PC-9 (cell line): ENCODE data around the gene ZNF638. TPM values are rescaled to one million over a fixed set of nuclear protein-coding genes. Genes with fewer than 3 reads are reported as not detected.

Experiments used
- BruUV-seq: library from RNA; stranded (reverse); fragments of 400-500 nt; replicated peaks from 2 replicates; lab custom pipeline; 2021; lab: Mats Ljungman, UMichigan
- CTCF ChIA-PET: fragments of 300-600 bp; sonication (Branson Sonifier 250); formaldehyde crosslinking; loops from one replicate; lab custom pipeline; 2022; ENCODE audit warnings: antibody characterized with exemption; lab: Charles Lee
- POLR2A ChIA-PET: fragments of 300-600 bp; sonication (Branson Sonifier 250); formaldehyde crosslinking; loops from one replicate; lab custom pipeline; 2022; ENCODE audit warnings: antibody characterized with exemption; ENCODE audit not compliant: unreplicated experiment; lab: Charles Lee
- DNase-seq, 2 experiments: peaks; one replicate each; pipeline versions ENCODE4 v3.0.0 to v3.0.0-alpha.2; 2015 to 2022; ENCODE audit warnings: mixed read lengths in 1 of 2
- H2AFZ ChIP-seq: fragments of 200-600 bp; sonication (generic); 2 replicates; pipeline ENCODE4 v1.8.1; 2017; ENCODE audit warnings: antibody characterized with exemption
- H3F3A ChIP-seq: fragments of 200-600 bp; sonication (generic); 2 replicates; pipeline ENCODE4 v1.8.1; 2017; ENCODE audit warnings: antibody characterized with exemption, mild to moderate bottlenecking, low read depth; ENCODE audit not compliant: insufficient read depth
- H3K27ac ChIP-seq: fragments of 200-600 bp; sonication (generic); 2 replicates; pipeline ENCODE4 v1.6.1; 2016; ENCODE audit warnings: mixed run types
- H3K27me3 ChIP-seq: fragments of 200-600 bp; sonication (generic); 2 replicates; pipeline ENCODE4 v1.6.1; 2016; ENCODE audit warnings: low read depth, mixed run types; ENCODE audit not compliant: insufficient read depth
- H3K36me3 ChIP-seq: fragments of 200-600 bp; sonication (generic); 2 replicates; pipeline ENCODE4 v1.6.1; 2016; ENCODE audit warnings: low read depth, mixed run types
- H3K4me1 ChIP-seq: fragments of 200-600 bp; sonication (generic); replicated peaks from 2 replicates; pipeline ENCODE4 v1.6.1; 2016; ENCODE audit warnings: mixed run types; ENCODE audit not compliant: insufficient read depth
- H3K4me2 ChIP-seq: fragments of 200-600 bp; sonication (generic); 2 replicates; pipeline ENCODE4 v1.6.1; 2017; ENCODE audit warnings: mixed run types
- H3K4me3 ChIP-seq: fragments of 200-600 bp; sonication (generic); 2 replicates; pipeline ENCODE4 v1.6.1; 2016; ENCODE audit warnings: mixed run types
- H3K79me2 ChIP-seq: fragments of 200-600 bp; sonication (generic); 2 replicates; pipeline ENCODE4 v1.6.1; 2017; ENCODE audit warnings: low read depth, mixed run types
- H3K9me2 ChIP-seq: fragments of 200-600 bp; sonication (generic); 2 replicates; pipeline ENCODE4 v1.8.1; 2017; ENCODE audit warnings: mild to moderate bottlenecking; ENCODE audit not compliant: insufficient read depth
- H3K9me3 ChIP-seq: fragments of 200-600 bp; sonication (generic); 2 replicates; pipeline ENCODE4 v1.8.1; 2016; ENCODE audit warnings: low read depth; ENCODE audit not compliant: insufficient read depth
- H4K20me1 ChIP-seq: fragments of 200-600 bp; sonication (generic); 2 replicates; pipeline ENCODE4 v1.8.1; 2017; ENCODE audit not compliant: insufficient read depth
- EZH2 ChIP-seq: fragments of 200-600 bp; sonication (generic); IDR thresholded peaks from 2 replicates; pipeline ENCODE4 v1.8.0; 2017; ENCODE audit warnings: antibody characterized with exemption, low read depth
- intact Hi-C: fragments of 100-400 bp; cut with micrococcal nuclease; formaldehyde crosslinking; loops from one replicate; pipeline ENCODE4 v1.10.0; 2022; ENCODE audit not compliant: unreplicated experiment
- total RNA-seq: library from RNA; stranded (reverse); gene quantifications from 2 replicates; pipeline ENCODE4 v1.2.3, GENCODE V29; 2021
- TF ChIP-seq, protein P1 (sequence below): fragments of 200-600 bp; sonication (generic); conservative IDR thresholded peaks from 2 replicates; pipeline ENCODE4 v1.6.1; 2017; ENCODE audit warnings: mixed run types, antibody characterized with exemption, mild to moderate bottlenecking, moderate library complexity

ZNF638 gene
- total RNA-seq, 1 experiment from 2014 or later: 109 TPM

DNA sequence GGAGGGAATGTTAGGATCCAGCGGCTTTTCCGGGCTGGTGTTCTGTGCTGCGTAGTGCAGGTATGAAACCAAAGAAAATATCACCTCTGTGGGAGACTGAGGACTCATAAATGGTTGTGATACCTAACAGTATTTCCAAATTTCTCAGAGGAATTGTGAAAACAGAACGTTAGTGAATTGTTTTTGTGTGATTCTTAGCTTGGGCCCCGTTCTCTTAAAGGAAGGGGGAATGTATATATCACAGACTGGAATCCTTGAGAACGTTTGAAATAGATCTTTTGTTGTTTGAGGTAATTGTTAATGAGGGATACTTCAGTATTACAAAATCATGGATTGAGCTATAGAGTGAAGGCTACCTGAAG lies 834 bp downstream of the ZNF638 start:
- ChIA-PET POLR2A (interaction anchor here (0.6 kb wide), 1 partner anchor 8 kb away, joined by 4 read pairs; no protein-coding TSS in a partner anchor), CTCF (interaction anchor here (0.9 to 1.2 kb wide), 3 partner anchors 19 to 33 kb away, joined by 3 to 21 read pairs (median 5); no protein-coding TSS in a partner anchor)
- Histone ChIP-seq H3K9me2 (no peaks in the 10 kb centered on the region), H3F3A (peaks cover 3% of the 10 kb centered on the region; the same call in 1 of the 2 replicates), H3K36me3 (peaks cover 19% of the 10 kb centered on the region; the same call in 1 of the 2 replicates), H3K4me3 (peak overlapping the region; percentile 66), H3K4me1 (peaks cover 37% of the 10 kb centered on the region), H3K79me2 (peaks cover 59% of the 10 kb centered on the region), H2AFZ (peak overlapping the region; percentile 89), H3K9me3 (no peaks in the 10 kb centered on the region), H3K27ac (no peak overlapping the region; the same call in 1 of the 2 replicates), H3K4me2 (peak overlapping the region; percentile 92), H3K27me3 (no peaks in the 10 kb centered on the region), H4K20me1 (peaks cover 30% of the 10 kb centered on the region)
- no peak for DNase-seq
- intact Hi-C loops: loop anchor here (10.0 kb wide), 1 partner anchor 108 kb away; the partner anchor contains the start of gene PAIP2B
- TF ChIP-seq EZH2: no peak
- TF ChIP-seq, protein P1, sequence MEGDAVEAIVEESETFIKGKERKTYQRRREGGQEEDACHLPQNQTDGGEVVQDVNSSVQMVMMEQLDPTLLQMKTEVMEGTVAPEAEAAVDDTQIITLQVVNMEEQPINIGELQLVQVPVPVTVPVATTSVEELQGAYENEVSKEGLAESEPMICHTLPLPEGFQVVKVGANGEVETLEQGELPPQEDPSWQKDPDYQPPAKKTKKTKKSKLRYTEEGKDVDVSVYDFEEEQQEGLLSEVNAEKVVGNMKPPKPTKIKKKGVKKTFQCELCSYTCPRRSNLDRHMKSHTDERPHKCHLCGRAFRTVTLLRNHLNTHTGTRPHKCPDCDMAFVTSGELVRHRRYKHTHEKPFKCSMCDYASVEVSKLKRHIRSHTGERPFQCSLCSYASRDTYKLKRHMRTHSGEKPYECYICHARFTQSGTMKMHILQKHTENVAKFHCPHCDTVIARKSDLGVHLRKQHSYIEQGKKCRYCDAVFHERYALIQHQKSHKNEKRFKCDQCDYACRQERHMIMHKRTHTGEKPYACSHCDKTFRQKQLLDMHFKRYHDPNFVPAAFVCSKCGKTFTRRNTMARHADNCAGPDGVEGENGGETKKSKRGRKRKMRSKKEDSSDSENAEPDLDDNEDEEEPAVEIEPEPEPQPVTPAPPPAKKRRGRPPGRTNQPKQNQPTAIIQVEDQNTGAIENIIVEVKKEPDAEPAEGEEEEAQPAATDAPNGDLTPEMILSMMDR: no peak
- BruUV-seq: no TSS peak

DNA sequence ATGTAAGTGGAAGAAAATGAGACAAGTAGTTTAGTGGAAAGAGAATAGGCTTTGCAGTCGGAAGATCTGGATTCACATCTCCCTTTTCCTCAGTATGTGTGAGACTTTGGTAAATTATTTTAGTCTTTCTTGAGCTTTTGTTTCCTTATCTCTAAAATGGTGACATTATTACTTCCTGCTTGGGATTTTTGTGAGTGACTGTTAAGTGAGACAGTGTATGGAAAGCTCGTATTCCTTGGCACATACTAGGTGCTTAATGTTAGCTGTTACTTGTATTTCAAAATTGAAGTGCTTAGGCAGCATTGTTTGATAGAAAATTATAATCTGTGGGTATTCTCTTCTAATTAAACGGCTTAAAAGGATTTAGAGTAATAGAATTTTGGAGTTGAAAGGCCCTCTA lies 2.0 kb downstream of the ZNF638 start:
- POLR2A ChIA-PET: interaction anchor here (0.6 kb wide), 1 partner anchor 164 kb away, joined by 3 read pairs; no protein-coding TSS in a partner anchor
- Histone ChIP-seq H3K4me3 (peak overlapping the region; percentile 66), H3K36me3 (peaks cover 25% of the 10 kb centered on the region; the same call in 1 of the 2 replicates), H3K4me1 (peaks cover 25% of the 10 kb centered on the region), H3K9me2 (no peaks in the 10 kb centered on the region), H3K27me3 (no peaks in the 10 kb centered on the region), H2AFZ (no peak overlapping the region), H3F3A (peaks cover 3% of the 10 kb centered on the region; the same call in 1 of the 2 replicates), H4K20me1 (peaks cover 42% of the 10 kb centered on the region), H3K27ac (no peak overlapping the region), H3K9me3 (no peaks in the 10 kb centered on the region), H3K4me2 (peak overlapping the region; percentile 92), H3K79me2 (peaks cover 71% of the 10 kb centered on the region)
- TF ChIP-seq EZH2: no peak
- TF ChIP-seq, protein P1: no peak
- no TSS peak for BruUV-seq
- CTCF ChIA-PET: interaction anchor here (0.7 to 0.9 kb wide), 2 partner anchors 34 to 182 kb away, joined by 3 to 5 read pairs; no protein-coding TSS in a partner anchor
- DNase-seq: no peak
- intact Hi-C loops: loop anchor here (10.0 kb wide), 1 partner anchor 109 kb away; the partner anchor contains the start of gene PAIP2B

DNA sequence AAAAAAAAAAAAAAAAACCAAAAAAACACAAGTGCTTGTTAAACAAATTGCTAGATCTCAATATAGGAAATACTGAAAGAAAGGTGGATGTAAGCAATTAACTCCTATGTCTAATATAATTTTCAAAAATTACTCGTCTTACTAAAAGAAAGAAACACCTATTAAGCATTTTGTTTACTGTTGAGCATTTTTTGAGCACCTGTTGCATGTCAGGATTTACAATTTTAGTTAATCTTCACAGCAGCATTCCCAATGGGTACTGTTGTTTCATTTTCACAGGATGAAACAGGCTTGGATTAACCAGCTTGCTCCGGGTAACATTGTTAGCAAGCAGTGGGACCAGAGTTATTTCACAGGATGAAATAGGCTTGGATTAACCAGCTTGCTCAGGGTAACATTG lies 4.8 kb downstream of the ZNF638 start:
- peaks cover 3% of the 10 kb centered on the region; the same call in 1 of the 2 replicates for H3F3A ChIP-seq
- DNase-seq: no peak
- H3K4me2 ChIP-seq: no peak overlapping the region
- H2AFZ ChIP-seq: no peak overlapping the region
- H3K36me3 ChIP-seq: peaks cover 25% of the 10 kb centered on the region; the same call in 1 of the 2 replicates
- H4K20me1 ChIP-seq: peaks cover 69% of the 10 kb centered on the region
- no peaks in the 10 kb centered on the region for H3K9me3 ChIP-seq
- 0 out of 2 replicates have a peak overlapping the region, but pooled peaks have one; percentile 4 for H3K27ac ChIP-seq
- ChIA-PET CTCF (no interaction called here), POLR2A (no interaction called here)
- TF ChIP-seq, protein P1: no peak
- TF ChIP-seq EZH2: no peak
- H3K9me2 ChIP-seq: no peaks in the 10 kb centered on the region
- intact Hi-C loops: loop anchor here (10.0 kb wide), 1 partner anchor 112 kb away; the partner anchor contains the start of gene PAIP2B
- no TSS peak for BruUV-seq
- no peaks in the 10 kb centered on the region for H3K27me3 ChIP-seq
- peaks cover 98% of the 10 kb centered on the region for H3K79me2 ChIP-seq
- H3K4me1 ChIP-seq: peaks cover 23% of the 10 kb centered on the region
- no peak overlapping the region for H3K4me3 ChIP-seq
